Measurements from ENCODE around the gene PHAF1. TPM values are rescaled to one million over a fixed set of nuclear protein-coding genes. Genes with fewer than 3 reads are reported as not detected.

PHAF1 gene
- total RNA-seq, result 10 to 100 TPM; 18.8 to 19.6 TPM
- polyA plus RNA-seq (2013, experiment 1 of 2), result 19.6 TPM
- polyA plus RNA-seq (2013, experiment 2 of 2), result 18.3 TPM
- long read RNA-seq, experiment 1, partial matches to known transcripts, result 1 of 9 reads
- long read RNA-seq, experiment 1, other reads (novel, unspliced or antisense), result 4 of 9 reads
- long read RNA-seq, experiment 2, transcript C16orf70-201 (16 exons, 2,865 nt), result minor isoform, 11 of 50 reads
- long read RNA-seq, experiment 2, transcript C16orf70-208 (17 exons, 1,353 nt), result major isoform, 13 of 50 reads
- long read RNA-seq, experiment 2, partial matches to known transcripts, result 6 of 50 reads
- long read RNA-seq, experiment 2, other reads (novel, unspliced or antisense), result 20 of 50 reads
- long read RNA-seq, experiment 3, transcript C16orf70-208 (17 exons, 1,353 nt), result major isoform, 31 of 108 reads
- long read RNA-seq, experiment 3, transcript C16orf70-201 (16 exons, 2,865 nt), result minor isoform, 29 of 108 reads
- long read RNA-seq, experiment 3, partial matches to known transcripts, result 7 of 108 reads
- long read RNA-seq, experiment 3, other reads (novel, unspliced or antisense), result 41 of 108 reads
- long read RNA-seq, experiment 4, partial matches to known transcripts, result 0 of 5 reads
- long read RNA-seq, experiment 4, other reads (novel, unspliced or antisense), result 1 of 5 reads

GRCh38 chr16:67109407-67110135, at the start of gene PHAF1:
PHAF1 (plus strand) TSS chr16:67109941; CDS start chr16:67110176, 235 bp downstream.
- H3K9me3 ChIP-seq (ENCODE audit: control insufficient read depth, low read length), result no peaks in the 10 kb centered on the region
- H3K4me3 ChIP-seq (ENCODE audit: low read length), result peak within 1 kb of the TSS; percentile 99
- H3K27me3 ChIP-seq (ENCODE audit: control insufficient read depth, insufficient read depth, low read length, poor library complexity, severe bottlenecking), result no peaks in the 10 kb centered on the region
- Mint-ChIP-seq H3K27ac (peak within 1 kb of the TSS; percentile 98), H3K36me3 (ENCODE audit: low read depth) (peaks cover 5% of the 10 kb centered on the region), H3K4me3 (peak within 1 kb of the TSS; percentile 98), H3K9me3 (peaks cover 2% of the 10 kb centered on the region), H3K4me1 (peaks cover 27% of the 10 kb centered on the region), H3K27me3 (ENCODE audit: insufficient read depth) (peaks cover 1% of the 10 kb centered on the region)
- DNase-seq, result peak; percentile 99
- H3K36me3 ChIP-seq (ENCODE audit: control insufficient read depth, insufficient read depth, low read length), result peaks cover 8% of the 10 kb centered on the region
- peak within 1 kb of the TSS; percentile 66 for H3K27ac ChIP-seq (ENCODE audit: low read depth, low read length)
- H3K4me1 ChIP-seq (ENCODE audit: control insufficient read depth, insufficient read depth, low read length), result peaks cover 4% of the 10 kb centered on the region
- whole genome bisulfite sequencing, 2 experiments (ENCODE audit: insufficient coverage in 1 of 2, insufficient read length in 1 of 2), result 0 to 4% methylated on average over 12 to 63 of the region's 63 CpGs
- no peak for TF ChIP-seq CTCF (conservative IDR thresholded peaks at IDR 0.05)
- H3K9ac ChIP-seq (ENCODE audit: extremely low read depth, low read length, poor library complexity, severe bottlenecking), result peak within 1 kb of the TSS; percentile 75

DNA sequence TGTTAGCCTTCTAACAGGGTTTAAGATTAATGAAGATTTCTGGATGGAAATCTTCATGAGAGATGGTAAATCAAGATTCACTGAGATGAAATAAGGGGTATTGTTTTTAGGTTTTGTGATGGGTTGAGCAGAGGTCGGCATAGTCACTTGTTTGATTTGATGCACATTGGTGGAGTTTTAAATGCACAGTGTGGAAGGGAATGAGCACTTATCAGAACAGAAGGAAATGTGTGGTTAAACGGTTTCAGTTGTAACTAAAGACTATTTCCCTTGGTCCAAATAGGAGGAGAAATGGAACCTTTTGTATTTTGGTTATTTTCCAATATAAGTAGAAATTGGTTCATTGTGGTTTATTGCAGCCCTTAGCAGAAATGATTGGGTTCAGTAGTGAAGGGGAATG, 46.7 kb upstream of the PHAF1 start:
- Histone ChIP-seq H3K9me3 (ENCODE audit: control insufficient read depth, low read length) (no peaks in the 10 kb centered on the region), H3K36me3 (ENCODE audit: control insufficient read depth, insufficient read depth, low read length) (peaks cover 72% of the 10 kb centered on the region), H3K9ac (ENCODE audit: extremely low read depth, low read length, poor library complexity, severe bottlenecking) (no peak overlapping the region), H3K27ac (ENCODE audit: low read depth, low read length) (no peak overlapping the region), H3K4me3 (ENCODE audit: low read length) (no peak overlapping the region), H3K4me1 (ENCODE audit: control insufficient read depth, insufficient read depth, low read length) (no peaks in the 10 kb centered on the region), H3K27me3 (ENCODE audit: control insufficient read depth, insufficient read depth, low read length, poor library complexity, severe bottlenecking) (no peaks in the 10 kb centered on the region)
- H3K4me1 Mint-ChIP-seq, result no peaks in the 10 kb centered on the region
- H3K27ac Mint-ChIP-seq, result no peak overlapping the region
- peaks cover 39% of the 10 kb centered on the region for H3K36me3 Mint-ChIP-seq (ENCODE audit: low read depth)
- TF ChIP-seq CTCF (conservative IDR thresholded peaks at IDR 0.05), result no peak
- no peak overlapping the region for H3K4me3 Mint-ChIP-seq
- 71 to 89% methylated on average over 2 of the region's 2 CpGs for WGBS, 2 experiments (ENCODE audit: insufficient coverage in 1 of 2, insufficient read length in 1 of 2)
- DNase-seq, result no peak
- no peaks in the 10 kb centered on the region for H3K9me3 Mint-ChIP-seq
- no peaks in the 10 kb centered on the region for H3K27me3 Mint-ChIP-seq (ENCODE audit: insufficient read depth)

DNA sequence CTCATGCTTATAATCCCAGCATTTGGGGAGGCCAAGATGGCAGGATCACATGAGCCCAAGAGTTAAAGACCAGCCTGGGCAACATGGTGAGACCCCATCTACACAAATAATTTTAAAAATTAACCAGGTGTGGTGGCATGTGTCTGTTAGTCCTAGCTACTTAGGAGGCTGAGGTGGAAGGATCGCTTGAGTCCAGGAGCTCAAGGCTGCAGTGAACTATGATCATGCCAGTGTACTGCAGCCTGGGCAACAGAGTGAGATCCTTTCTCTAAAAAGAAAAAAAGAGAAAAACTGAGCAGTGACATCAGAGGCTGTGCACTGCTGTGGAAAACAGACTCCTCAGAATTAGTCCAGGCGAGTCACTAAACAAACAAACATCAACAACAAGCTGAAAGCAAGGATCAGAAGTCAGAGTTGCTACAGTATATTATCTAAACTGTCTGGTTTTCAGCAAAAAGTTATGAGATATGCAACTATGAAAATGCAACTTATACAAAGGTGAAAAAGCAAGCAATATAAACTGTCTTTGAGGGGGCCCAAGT, 41.5 kb upstream of the PHAF1 start:
- no peaks in the 10 kb centered on the region for H3K9me3 ChIP-seq (ENCODE audit: control insufficient read depth, low read length)
- H3K4me1 ChIP-seq (ENCODE audit: control insufficient read depth, insufficient read depth, low read length), result no peaks in the 10 kb centered on the region
- Mint-ChIP-seq H3K27me3 (ENCODE audit: insufficient read depth) (no peaks in the 10 kb centered on the region), H3K36me3 (ENCODE audit: low read depth) (peaks cover 37% of the 10 kb centered on the region), H3K9me3 (no peaks in the 10 kb centered on the region), H3K4me3 (no peak overlapping the region), H3K4me1 (no peaks in the 10 kb centered on the region), H3K27ac (no peak overlapping the region)
- H3K4me3 ChIP-seq (ENCODE audit: low read length), result no peak overlapping the region
- no peak overlapping the region for H3K9ac ChIP-seq (ENCODE audit: extremely low read depth, low read length, poor library complexity, severe bottlenecking)
- no peak overlapping the region for H3K27ac ChIP-seq (ENCODE audit: low read depth, low read length)
- 94% methylated on average over 2 of the region's 2 CpGs; no CpG with 5 or more reads in 1 of the 2 experiments for WGBS, 2 experiments (ENCODE audit: insufficient coverage in 1 of 2, insufficient read length in 1 of 2)
- no peaks in the 10 kb centered on the region for H3K27me3 ChIP-seq (ENCODE audit: control insufficient read depth, insufficient read depth, low read length, poor library complexity, severe bottlenecking)
- no peak for DNase-seq
- no peak for TF ChIP-seq CTCF (conservative IDR thresholded peaks at IDR 0.05)
- peaks cover 80% of the 10 kb centered on the region for H3K36me3 ChIP-seq (ENCODE audit: control insufficient read depth, insufficient read depth, low read length)

Data from endodermal cell (in vitro differentiated cells).